ENCODE data around the gene SLC8A2. TPM values are rescaled to one million over a fixed set of nuclear protein-coding genes. Genes with fewer than 3 reads are reported as not detected.

SLC8A2 gene
- total RNA-seq, 1 experiment from 2014 or later = 11.3 TPM

- no peak overlapping the region for H2BK15ac ChIP-seq (ENCODE audit: low read depth, low read length)
- H3K4ac ChIP-seq (ENCODE audit: low read depth, low read length) = no peak overlapping the region
- H2BK20ac ChIP-seq (ENCODE audit: low read depth, low read length, poor library complexity, severe bottlenecking) = no peak overlapping the region
- H3K9me3 ChIP-seq (ENCODE audit: control insufficient read depth, low read depth, low read length) = no peaks in the 10 kb centered on the region
- no peak overlapping the region for H4K91ac ChIP-seq (ENCODE audit: insufficient read length, low read depth, low read length)
- H3K23me2 ChIP-seq (ENCODE audit: insufficient read length, low read depth, low read length, poor library complexity, severe bottlenecking) = peaks cover 5% of the 10 kb centered on the region
- Mint-ChIP-seq H3K27ac (no peak overlapping the region), H3K4me3 (0 out of 5 replicates have a peak overlapping the region, but pooled peaks of 1 of the 2 experiments have one; percentile 56), H3K4me1 (peaks cover 16 to 21% of the 10 kb centered on the region in 2 experiments), H3K9me3 (peaks cover 0 to 2% of the 10 kb centered on the region in 2 experiments; a peak in 3 of 5 replicates), H3K36me3 (ENCODE audit: insufficient read depth in 1 of 3, low read depth in 3 of 3) (peaks cover 0 to 4% (median 0%) of the 10 kb centered on the region in 3 experiments; a peak in 2 of 7 replicates), H3K27me3 (ENCODE audit: low read depth) (peaks cover 6% of the 10 kb centered on the region; the same call in 1 of the 2 replicates)
- H2BK120ac ChIP-seq (ENCODE audit: low read depth, low read length, poor library complexity, severe bottlenecking) = no peak overlapping the region
- TF ChIP-seq, protein P1, sequence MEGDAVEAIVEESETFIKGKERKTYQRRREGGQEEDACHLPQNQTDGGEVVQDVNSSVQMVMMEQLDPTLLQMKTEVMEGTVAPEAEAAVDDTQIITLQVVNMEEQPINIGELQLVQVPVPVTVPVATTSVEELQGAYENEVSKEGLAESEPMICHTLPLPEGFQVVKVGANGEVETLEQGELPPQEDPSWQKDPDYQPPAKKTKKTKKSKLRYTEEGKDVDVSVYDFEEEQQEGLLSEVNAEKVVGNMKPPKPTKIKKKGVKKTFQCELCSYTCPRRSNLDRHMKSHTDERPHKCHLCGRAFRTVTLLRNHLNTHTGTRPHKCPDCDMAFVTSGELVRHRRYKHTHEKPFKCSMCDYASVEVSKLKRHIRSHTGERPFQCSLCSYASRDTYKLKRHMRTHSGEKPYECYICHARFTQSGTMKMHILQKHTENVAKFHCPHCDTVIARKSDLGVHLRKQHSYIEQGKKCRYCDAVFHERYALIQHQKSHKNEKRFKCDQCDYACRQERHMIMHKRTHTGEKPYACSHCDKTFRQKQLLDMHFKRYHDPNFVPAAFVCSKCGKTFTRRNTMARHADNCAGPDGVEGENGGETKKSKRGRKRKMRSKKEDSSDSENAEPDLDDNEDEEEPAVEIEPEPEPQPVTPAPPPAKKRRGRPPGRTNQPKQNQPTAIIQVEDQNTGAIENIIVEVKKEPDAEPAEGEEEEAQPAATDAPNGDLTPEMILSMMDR (conservative IDR thresholded peaks at IDR 0.05) = no peak
- no peak overlapping the region for H3K56ac ChIP-seq (ENCODE audit: insufficient read length, low read depth, low read length)
- no peak for DNase-seq
- no peak overlapping the region for H3K14ac ChIP-seq (ENCODE audit: insufficient read depth, low read length)
- no peak overlapping the region for H3K27ac ChIP-seq (ENCODE audit: insufficient read length, low read depth, low read length)
- H4K20me1 ChIP-seq (ENCODE audit: control insufficient read depth, insufficient read depth, insufficient read length) = no peaks in the 10 kb centered on the region
- H3K79me1 ChIP-seq (ENCODE audit: insufficient read depth, low read depth, low read length, poor library complexity, severe bottlenecking) = no peaks in the 10 kb centered on the region
- no peak overlapping the region for H3T11ph ChIP-seq (ENCODE audit: low read length)
- H3K79me2 ChIP-seq (ENCODE audit: insufficient read depth, low read length) = no peaks in the 10 kb centered on the region
- no CpG with 5 or more reads among the region's 4 CpGs for WGBS (ENCODE audit: extremely low coverage, insufficient read length, low lambda C conversion rate)
- H4K5ac ChIP-seq (ENCODE audit: insufficient read length, low read depth, low read length) = no peak overlapping the region
- H2BK12ac ChIP-seq (ENCODE audit: insufficient read length, low read depth, low read length) = no peak overlapping the region
- no peak overlapping the region for H2BK5ac ChIP-seq (ENCODE audit: insufficient read length, low read length)
- no peak overlapping the region for H3K23ac ChIP-seq (ENCODE audit: insufficient read length, low read depth, low read length)
- H2AK5ac ChIP-seq (ENCODE audit: insufficient read length, low read length) = no peak overlapping the region
- H3K4me2 ChIP-seq (ENCODE audit: insufficient read depth, insufficient read length, low read length) = no peak overlapping the region
- H3K9ac ChIP-seq (ENCODE audit: extremely low read depth, insufficient read length, low read length) = no peak overlapping the region
- H4K8ac ChIP-seq (replicated peaks; ENCODE audit: insufficient read length, low read depth, low read length) = no peak overlapping the region
- no peak overlapping the region for H3K18ac ChIP-seq (ENCODE audit: insufficient read length, low read depth, low read length)
- no peaks in the 10 kb centered on the region for H3K4me1 ChIP-seq (ENCODE audit: insufficient read depth, low read length)
- H3K27me3 ChIP-seq (ENCODE audit: insufficient read depth, low read length) = no peaks in the 10 kb centered on the region
- no peak overlapping the region for H2AFZ ChIP-seq (ENCODE audit: low read length)
Observed at GRCh38 chr19:47481460-47482052, 9.9 kb upstream of the SLC8A2 start.

All from H9 (cell line).